Loucy (cell line): ENCODE measurements around the gene SLC25A26.
"Not testable (repeated sequence)": the region's sequence is repeated elsewhere in the genome, so short reads cannot be mapped to it uniquely, and the experiment has no call there.

Source experiments
- CTCF ChIP-seq: fragments of 200-600 bp; sonication (generic); conservative IDR thresholded peaks from 2 replicates; pipeline ENCODE4 v1.5.1; 2014; ENCODE audit warnings: mild to moderate bottlenecking, antibody characterized with exemption, low read length
- EZH2phosphoT487 ChIP-seq: fragments of 200-600 bp; IDR thresholded peaks from 2 replicates; pipeline ENCODE4 v1.6.1; 2018; ENCODE audit warnings: antibody characterized with exemption, mild to moderate bottlenecking, moderate library complexity, borderline replicate concordance

GRCh38 chr3:66274837-66275236 is 54.0 kb downstream of the SLC25A26 start:
- not testable (repeated sequence) for TF ChIP-seq CTCF, EZH2phosphoT487
